Vagina (tissue), 2 donors: ENCODE data around the gene HECA. TPM values are rescaled to one million over a fixed set of nuclear protein-coding genes. Genes with fewer than 3 reads are reported as not detected.

Source experiments
- DNase-seq, 2 donors: peaks; one replicate each; pipeline ENCODE4 v3.0.0-alpha.2; 2017; ENCODE audit errors: extremely low spot score in 2 of 2
- H3K27ac ChIP-seq: fragments of 200-600 bp; sonication (generic); one replicate; pipeline ENCODE4 v1.5.1; 2019
- H3K27me3 ChIP-seq: fragments of 200-600 bp; sonication (generic); one replicate; pipeline ENCODE4 v1.5.1; 2019
- H3K36me3 ChIP-seq, 2 donors: fragments of 200-600 bp; sonication (generic); one replicate each; pipeline ENCODE4 v1.5.1; 2017 to 2019
- H3K4me1 ChIP-seq: fragments of 200-600 bp; sonication (generic); one replicate; pipeline ENCODE4 v1.5.1; 2019
- H3K4me3 ChIP-seq, 2 donors: fragments of 200-600 bp; sonication (generic); 1 replicate in 1 of 2; 2 replicates in 1 of 2; pipeline ENCODE4 v1.5.1; 2016 to 2019
- H3K9me3 ChIP-seq: fragments of 200-600 bp; sonication (generic); one replicate; pipeline ENCODE4 v1.5.1; 2019
- CTCF ChIP-seq, 3 experiments: fragments of 450-650 bp in 2 of 3; fragments of 200-600 bp in 1 of 3; sonication (generic) in 1 of 3; IDR thresholded peaks; one replicate each; pipeline ENCODE4 v1.5.1; 2017 to 2019; ENCODE audit warnings: antibody characterized with exemption in 3 of 3, mild to moderate bottlenecking in 2 of 3, moderate library complexity in 2 of 3
- POLR2A ChIP-seq, 2 donors: fragments of 450-650 bp; IDR thresholded peaks; one replicate each; pipeline ENCODE4 v1.6.1; 2017; ENCODE audit warnings: antibody characterized with exemption in 2 of 2, mild to moderate bottlenecking in 2 of 2, moderate library complexity in 2 of 2
- POLR2AphosphoS5 ChIP-seq, 2 donors: sonication (generic); formaldehyde crosslinking; IDR thresholded peaks; one replicate each; pipeline ENCODE4 v1.9.0; 2017; ENCODE audit warnings: antibody characterized with exemption in 2 of 2, mild to moderate bottlenecking in 2 of 2, low read depth in 1 of 2; ENCODE audit not compliant: insufficient read depth in 1 of 2
- intact Hi-C: fragments of 100-400 bp; cut with DNase I; formaldehyde crosslinking; loops from one replicate; pipeline ENCODE4 v1.15.1; 2023
- total RNA-seq: library from RNA; depleted of rRNA; stranded (reverse); fragments of >200 nt; gene quantifications from one replicate; pipeline ENCODE4 v1.2.3, GENCODE V29; 2016

HECA gene
- total RNA-seq, 1 donor from 2014 or later, result 35.8 TPM

DNA sequence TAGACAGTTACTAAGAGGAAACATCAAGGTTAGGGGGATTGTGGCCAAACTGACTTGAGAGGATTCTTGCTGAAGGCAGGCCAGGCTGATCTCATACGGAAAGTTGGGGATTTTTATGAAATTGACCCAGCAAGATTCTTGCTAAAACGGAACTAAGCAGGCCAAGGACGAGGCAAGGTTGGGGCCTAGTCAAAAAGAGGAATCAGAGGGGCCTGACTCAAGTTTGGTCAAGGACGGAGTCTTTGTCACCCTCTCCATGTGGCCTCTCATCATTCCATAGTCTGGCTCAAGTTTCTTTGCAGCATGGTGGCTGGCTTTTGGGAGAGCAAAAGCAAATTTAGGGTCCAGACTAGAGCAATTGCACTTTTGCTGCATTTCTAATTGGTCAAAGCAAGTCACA lies 7.9 kb upstream of the HECA start:
- no peak overlapping the region for H3K27ac ChIP-seq
- H3K4me1 ChIP-seq, result no peaks in the 10 kb centered on the region
- TF ChIP-seq POLR2A (IDR thresholded peaks at IDR 0.05) (no peak), CTCF (IDR thresholded peaks at IDR 0.05) (no peak), POLR2AphosphoS5 (IDR thresholded peaks at IDR 0.05; ENCODE audit: insufficient read depth in 1 of 2, low read depth in 1 of 2) (no peak)
- H3K36me3 ChIP-seq, result no peaks in the 10 kb centered on the region
- H3K9me3 ChIP-seq, result no peaks in the 10 kb centered on the region
- intact Hi-C loops, result no loop called here
- no peak overlapping the region for H3K4me3 ChIP-seq
- DNase-seq, result no peak
- no peaks in the 10 kb centered on the region for H3K27me3 ChIP-seq

DNA sequence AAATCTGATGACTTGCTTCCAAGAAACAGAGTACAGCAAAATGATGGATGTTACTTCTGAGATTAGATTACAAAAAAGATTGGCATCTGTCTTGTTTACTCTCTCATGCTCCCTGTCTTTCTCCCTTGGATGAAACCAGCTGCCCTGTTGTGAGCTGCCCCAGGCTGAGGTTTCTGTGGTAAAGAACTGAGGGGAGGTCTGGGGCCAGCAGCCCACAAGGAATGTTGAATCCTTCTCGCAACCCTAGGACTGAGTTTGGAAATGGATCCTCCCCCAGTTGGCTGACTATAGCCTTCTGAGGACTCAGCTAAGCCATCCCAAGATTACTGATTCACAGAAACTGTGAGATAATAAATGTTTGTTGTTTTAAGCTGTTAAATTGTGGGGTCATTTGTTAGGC lies 5.6 kb upstream of the HECA start:
- intact Hi-C loops, result no loop called here
- Histone ChIP-seq H3K4me1 (no peaks in the 10 kb centered on the region), H3K27me3 (no peaks in the 10 kb centered on the region), H3K9me3 (no peaks in the 10 kb centered on the region), H3K36me3 (no peaks in the 10 kb centered on the region), H3K27ac (no peak overlapping the region), H3K4me3 (no peak overlapping the region)
- no peak for DNase-seq
- TF ChIP-seq POLR2AphosphoS5 (IDR thresholded peaks at IDR 0.05; ENCODE audit: insufficient read depth in 1 of 2, low read depth in 1 of 2), result no peak
- no peak for TF ChIP-seq POLR2A (IDR thresholded peaks at IDR 0.05)
- TF ChIP-seq CTCF (IDR thresholded peaks at IDR 0.05), result no peak

GRCh38 chr6:139131736-139132280 lies 3.1 kb upstream of the HECA start:
- peaks cover 5% of the 10 kb centered on the region for H3K4me1 ChIP-seq
- intact Hi-C loops, result loop anchor here (10.0 kb wide), 1 partner anchor 233 kb away; no protein-coding TSS in a partner anchor
- H3K36me3 ChIP-seq, result no peaks in the 10 kb centered on the region
- H3K27ac ChIP-seq, result no peak overlapping the region
- TF ChIP-seq POLR2AphosphoS5 (IDR thresholded peaks at IDR 0.05; ENCODE audit: insufficient read depth in 1 of 2, low read depth in 1 of 2) (no peak), POLR2A (IDR thresholded peaks at IDR 0.05) (no peak), CTCF (IDR thresholded peaks at IDR 0.05) (no peak)
- H3K27me3 ChIP-seq, result no peaks in the 10 kb centered on the region
- DNase-seq, result no peak
- H3K4me3 ChIP-seq, result no peak overlapping the region
- H3K9me3 ChIP-seq, result no peaks in the 10 kb centered on the region

DNA sequence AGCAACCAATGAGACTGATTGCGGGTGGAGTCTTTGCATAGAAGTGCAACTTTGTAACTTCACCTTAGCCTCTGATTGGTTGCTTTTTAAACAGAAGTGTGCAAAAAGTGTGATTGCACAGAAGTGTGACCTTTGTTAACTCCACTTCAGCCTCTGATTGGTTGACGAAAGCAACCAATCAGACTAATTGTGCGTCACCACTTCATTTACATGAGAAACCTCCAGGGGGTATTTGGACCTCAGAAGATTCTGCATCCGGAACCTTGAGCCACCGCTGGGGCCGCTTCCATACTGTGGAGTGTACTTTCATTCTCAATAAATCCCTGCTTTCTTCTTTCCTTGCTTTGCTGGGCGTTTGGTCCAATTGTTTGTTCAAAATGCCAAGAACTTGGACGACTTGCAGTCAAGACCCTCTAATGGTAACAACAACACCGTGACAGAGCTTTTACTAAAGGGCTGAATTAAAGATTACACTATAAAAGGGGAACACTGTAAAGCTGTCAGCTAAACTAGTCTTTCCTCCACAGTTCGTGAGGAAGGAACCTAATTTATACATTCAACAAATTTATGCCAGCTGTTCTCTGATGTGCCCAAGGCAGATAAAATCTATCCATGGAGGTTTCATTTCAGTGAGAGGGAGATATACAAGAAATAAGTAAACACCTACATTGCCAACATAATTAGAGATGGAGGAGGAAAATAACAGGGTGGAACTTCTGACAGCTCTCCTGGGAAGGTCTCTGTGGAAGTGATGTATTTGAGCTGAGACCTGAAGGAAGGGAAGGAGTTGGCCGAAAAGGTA lies 1.4 kb upstream of the HECA start:
- intact Hi-C loops, result loop anchor here (10.0 kb wide), 1 partner anchor 231 kb away; no protein-coding TSS in a partner anchor
- Histone ChIP-seq H3K9me3 (no peaks in the 10 kb centered on the region), H3K4me3 (peak overlapping the region; percentile 7 to 10), H3K36me3 (no peaks in the 10 kb centered on the region), H3K27ac (peak overlapping the region; percentile 98), H3K27me3 (no peaks in the 10 kb centered on the region), H3K4me1 (peaks cover 21% of the 10 kb centered on the region)
- TF ChIP-seq CTCF (IDR thresholded peaks at IDR 0.05) (no peak), POLR2AphosphoS5 (IDR thresholded peaks at IDR 0.05; ENCODE audit: insufficient read depth in 1 of 2, low read depth in 1 of 2) (no peak), POLR2A (IDR thresholded peaks at IDR 0.05) (no peak)
- DNase-seq, result no peak

DNA sequence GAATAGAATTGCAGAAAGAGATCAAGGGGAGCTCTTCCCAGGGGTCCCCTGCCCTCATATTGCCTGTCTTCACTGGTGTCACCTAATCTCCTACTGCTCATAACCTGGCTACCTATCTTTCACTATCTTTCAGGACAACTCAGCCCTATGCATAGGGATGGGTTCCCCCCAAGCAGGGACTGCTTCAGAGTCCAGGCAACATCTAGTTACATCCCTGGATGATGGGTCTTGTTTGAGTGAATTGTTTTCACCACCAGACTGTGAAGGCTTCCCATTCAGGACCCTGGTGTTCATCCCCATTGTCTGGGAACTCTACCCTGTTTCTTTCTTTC lies 850 bp upstream of the HECA start:
- peak overlapping the region; percentile 98 for H3K27ac ChIP-seq
- no peaks in the 10 kb centered on the region for H3K27me3 ChIP-seq
- intact Hi-C loops, result loop anchor here (10.0 kb wide), 1 partner anchor 231 kb away; no protein-coding TSS in a partner anchor
- DNase-seq, result no peak
- no peaks in the 10 kb centered on the region for H3K9me3 ChIP-seq
- TF ChIP-seq CTCF (IDR thresholded peaks at IDR 0.05) (no peak), POLR2A (IDR thresholded peaks at IDR 0.05) (no peak), POLR2AphosphoS5 (IDR thresholded peaks at IDR 0.05; ENCODE audit: insufficient read depth in 1 of 2, low read depth in 1 of 2) (no peak)
- H3K36me3 ChIP-seq, result no peaks in the 10 kb centered on the region
- peaks cover 27% of the 10 kb centered on the region for H3K4me1 ChIP-seq
- peak overlapping the region; percentile 7 to 10 for H3K4me3 ChIP-seq
